Measurements from ENCODE around the gene SMURF1. TPM values are rescaled to one million over a fixed set of nuclear protein-coding genes. Genes with fewer than 3 reads are reported as not detected.

Gene SMURF1
- total and polyA plus RNA-seq, 2 of the 8 experiments (the other 6 are each of a cell fraction or from before 2014, with no cell fraction given) = 9.6 to 24.5 TPM

DNA sequence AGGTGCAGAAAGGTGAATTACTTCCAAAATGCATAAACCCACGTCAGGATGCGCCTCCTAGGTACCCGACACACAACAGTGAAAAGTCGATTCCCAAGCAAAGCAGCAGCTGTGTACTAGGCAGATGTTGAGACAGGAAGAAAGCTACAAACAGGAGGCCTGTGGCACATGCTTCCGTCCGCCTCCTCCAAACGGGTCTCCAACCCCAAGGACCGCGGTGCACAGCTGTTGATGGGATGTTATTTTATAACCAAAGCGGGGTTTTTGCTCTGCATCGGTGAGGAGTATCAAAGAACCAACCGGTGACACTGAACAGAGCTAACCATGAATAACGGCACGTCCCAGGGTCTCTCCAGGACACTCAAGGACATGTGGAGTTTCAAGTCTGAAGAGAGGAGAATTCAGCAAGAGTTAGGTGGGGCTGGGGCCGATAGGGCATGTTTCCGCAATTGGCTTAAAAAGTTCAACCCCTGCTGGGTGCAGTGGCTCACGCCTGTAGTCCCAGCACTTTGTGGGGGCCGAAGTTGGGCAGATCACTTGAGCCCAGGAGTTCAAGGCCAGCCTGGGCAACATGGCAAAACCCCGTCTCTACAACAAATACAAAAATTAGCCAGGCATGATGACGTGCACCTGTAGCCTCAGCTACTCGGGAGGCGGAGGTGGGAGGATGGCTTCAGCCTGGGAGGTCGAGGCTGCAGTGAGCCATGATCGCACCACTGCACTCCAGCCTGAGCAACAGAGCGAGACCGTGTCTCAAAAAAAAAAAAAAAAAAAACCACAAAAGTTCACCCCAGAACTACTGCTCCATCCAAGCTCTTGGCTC, 108.0 kb downstream of the SMURF1 start (continued):
- TF ChIP-seq, protein P1, sequence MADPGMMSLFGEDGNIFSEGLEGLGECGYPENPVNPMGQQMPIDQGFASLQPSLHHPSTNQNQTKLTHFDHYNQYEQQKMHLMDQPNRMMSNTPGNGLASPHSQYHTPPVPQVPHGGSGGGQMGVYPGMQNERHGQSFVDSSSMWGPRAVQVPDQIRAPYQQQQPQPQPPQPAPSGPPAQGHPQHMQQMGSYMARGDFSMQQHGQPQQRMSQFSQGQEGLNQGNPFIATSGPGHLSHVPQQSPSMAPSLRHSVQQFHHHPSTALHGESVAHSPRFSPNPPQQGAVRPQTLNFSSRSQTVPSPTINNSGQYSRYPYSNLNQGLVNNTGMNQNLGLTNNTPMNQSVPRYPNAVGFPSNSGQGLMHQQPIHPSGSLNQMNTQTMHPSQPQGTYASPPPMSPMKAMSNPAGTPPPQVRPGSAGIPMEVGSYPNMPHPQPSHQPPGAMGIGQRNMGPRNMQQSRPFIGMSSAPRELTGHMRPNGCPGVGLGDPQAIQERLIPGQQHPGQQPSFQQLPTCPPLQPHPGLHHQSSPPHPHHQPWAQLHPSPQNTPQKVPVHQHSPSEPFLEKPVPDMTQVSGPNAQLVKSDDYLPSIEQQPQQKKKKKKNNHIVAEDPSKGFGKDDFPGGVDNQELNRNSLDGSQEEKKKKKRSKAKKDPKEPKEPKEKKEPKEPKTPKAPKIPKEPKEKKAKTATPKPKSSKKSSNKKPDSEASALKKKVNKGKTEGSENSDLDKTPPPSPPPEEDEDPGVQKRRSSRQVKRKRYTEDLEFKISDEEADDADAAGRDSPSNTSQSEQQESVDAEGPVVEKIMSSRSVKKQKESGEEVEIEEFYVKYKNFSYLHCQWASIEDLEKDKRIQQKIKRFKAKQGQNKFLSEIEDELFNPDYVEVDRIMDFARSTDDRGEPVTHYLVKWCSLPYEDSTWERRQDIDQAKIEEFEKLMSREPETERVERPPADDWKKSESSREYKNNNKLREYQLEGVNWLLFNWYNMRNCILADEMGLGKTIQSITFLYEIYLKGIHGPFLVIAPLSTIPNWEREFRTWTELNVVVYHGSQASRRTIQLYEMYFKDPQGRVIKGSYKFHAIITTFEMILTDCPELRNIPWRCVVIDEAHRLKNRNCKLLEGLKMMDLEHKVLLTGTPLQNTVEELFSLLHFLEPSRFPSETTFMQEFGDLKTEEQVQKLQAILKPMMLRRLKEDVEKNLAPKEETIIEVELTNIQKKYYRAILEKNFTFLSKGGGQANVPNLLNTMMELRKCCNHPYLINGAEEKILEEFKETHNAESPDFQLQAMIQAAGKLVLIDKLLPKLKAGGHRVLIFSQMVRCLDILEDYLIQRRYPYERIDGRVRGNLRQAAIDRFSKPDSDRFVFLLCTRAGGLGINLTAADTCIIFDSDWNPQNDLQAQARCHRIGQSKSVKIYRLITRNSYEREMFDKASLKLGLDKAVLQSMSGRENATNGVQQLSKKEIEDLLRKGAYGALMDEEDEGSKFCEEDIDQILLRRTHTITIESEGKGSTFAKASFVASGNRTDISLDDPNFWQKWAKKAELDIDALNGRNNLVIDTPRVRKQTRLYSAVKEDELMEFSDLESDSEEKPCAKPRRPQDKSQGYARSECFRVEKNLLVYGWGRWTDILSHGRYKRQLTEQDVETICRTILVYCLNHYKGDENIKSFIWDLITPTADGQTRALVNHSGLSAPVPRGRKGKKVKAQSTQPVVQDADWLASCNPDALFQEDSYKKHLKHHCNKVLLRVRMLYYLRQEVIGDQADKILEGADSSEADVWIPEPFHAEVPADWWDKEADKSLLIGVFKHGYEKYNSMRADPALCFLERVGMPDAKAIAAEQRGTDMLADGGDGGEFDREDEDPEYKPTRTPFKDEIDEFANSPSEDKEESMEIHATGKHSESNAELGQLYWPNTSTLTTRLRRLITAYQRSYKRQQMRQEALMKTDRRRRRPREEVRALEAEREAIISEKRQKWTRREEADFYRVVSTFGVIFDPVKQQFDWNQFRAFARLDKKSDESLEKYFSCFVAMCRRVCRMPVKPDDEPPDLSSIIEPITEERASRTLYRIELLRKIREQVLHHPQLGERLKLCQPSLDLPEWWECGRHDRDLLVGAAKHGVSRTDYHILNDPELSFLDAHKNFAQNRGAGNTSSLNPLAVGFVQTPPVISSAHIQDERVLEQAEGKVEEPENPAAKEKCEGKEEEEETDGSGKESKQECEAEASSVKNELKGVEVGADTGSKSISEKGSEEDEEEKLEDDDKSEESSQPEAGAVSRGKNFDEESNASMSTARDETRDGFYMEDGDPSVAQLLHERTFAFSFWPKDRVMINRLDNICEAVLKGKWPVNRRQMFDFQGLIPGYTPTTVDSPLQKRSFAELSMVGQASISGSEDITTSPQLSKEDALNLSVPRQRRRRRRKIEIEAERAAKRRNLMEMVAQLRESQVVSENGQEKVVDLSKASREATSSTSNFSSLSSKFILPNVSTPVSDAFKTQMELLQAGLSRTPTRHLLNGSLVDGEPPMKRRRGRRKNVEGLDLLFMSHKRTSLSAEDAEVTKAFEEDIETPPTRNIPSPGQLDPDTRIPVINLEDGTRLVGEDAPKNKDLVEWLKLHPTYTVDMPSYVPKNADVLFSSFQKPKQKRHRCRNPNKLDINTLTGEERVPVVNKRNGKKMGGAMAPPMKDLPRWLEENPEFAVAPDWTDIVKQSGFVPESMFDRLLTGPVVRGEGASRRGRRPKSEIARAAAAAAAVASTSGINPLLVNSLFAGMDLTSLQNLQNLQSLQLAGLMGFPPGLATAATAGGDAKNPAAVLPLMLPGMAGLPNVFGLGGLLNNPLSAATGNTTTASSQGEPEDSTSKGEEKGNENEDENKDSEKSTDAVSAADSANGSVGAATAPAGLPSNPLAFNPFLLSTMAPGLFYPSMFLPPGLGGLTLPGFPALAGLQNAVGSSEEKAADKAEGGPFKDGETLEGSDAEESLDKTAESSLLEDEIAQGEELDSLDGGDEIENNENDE (IDR thresholded peaks at IDR 0.05; ENCODE audit: insufficient replicate concordance, low read length) = no peak
- TF ChIP-seq POU5F1 (IDR thresholded peaks at IDR 0.05; ENCODE audit: low read depth, low read length) (no peak), NANOG (IDR thresholded peaks at IDR 0.05; ENCODE audit: insufficient read depth, low read depth, low read length, poor library complexity, severe bottlenecking) (no peak), KDM4A (IDR thresholded peaks at IDR 0.05; ENCODE audit: low read depth, low read length, severe bottlenecking) (no peak), EZH2 (IDR thresholded peaks at IDR 0.05; ENCODE audit: low read depth, low read length, severe bottlenecking) (no peak)

Data from H1 (cell line).